ENCODE measurements around the gene CDC42BPB.
"Not testable (repeated sequence)": the region's sequence is repeated elsewhere in the genome, so short reads cannot be mapped to it uniquely, and the experiment has no call there.

- not testable (repeated sequence) for TF ChIP-seq CTCF (optimal IDR thresholded peaks at IDR 0.05 in 1 of 3, IDR thresholded peaks at IDR 0.05 in 1 of 3, conservative IDR thresholded peaks at IDR 0.05 in 1 of 3; ENCODE audit: extremely low read depth in 1 of 3, insufficient read depth in 2 of 3, low read length in 3 of 3); EZH2 (IDR thresholded peaks at IDR 0.05; ENCODE audit: low read length)
These were observed 9.9 kb downstream of the CDC42BPB start for GRCh38 chr14:103047453-103047852.
